SH-SY5Y (cell line): ENCODE data around the gene TICAM1.

Source experiments
- GATA2 ChIP-seq: IDR thresholded peaks from 2 replicates; pipeline ENCODE4 v1.6.1; 2011; ENCODE audit warnings: mild to moderate bottlenecking, low read depth, low read length
- GATA3 ChIP-seq: IDR thresholded peaks from 2 replicates; pipeline ENCODE4 v1.6.1; 2011; ENCODE audit warnings: low read depth, mild to moderate bottlenecking, low read length, moderate library complexity

The TICAM1 gene

DNA sequence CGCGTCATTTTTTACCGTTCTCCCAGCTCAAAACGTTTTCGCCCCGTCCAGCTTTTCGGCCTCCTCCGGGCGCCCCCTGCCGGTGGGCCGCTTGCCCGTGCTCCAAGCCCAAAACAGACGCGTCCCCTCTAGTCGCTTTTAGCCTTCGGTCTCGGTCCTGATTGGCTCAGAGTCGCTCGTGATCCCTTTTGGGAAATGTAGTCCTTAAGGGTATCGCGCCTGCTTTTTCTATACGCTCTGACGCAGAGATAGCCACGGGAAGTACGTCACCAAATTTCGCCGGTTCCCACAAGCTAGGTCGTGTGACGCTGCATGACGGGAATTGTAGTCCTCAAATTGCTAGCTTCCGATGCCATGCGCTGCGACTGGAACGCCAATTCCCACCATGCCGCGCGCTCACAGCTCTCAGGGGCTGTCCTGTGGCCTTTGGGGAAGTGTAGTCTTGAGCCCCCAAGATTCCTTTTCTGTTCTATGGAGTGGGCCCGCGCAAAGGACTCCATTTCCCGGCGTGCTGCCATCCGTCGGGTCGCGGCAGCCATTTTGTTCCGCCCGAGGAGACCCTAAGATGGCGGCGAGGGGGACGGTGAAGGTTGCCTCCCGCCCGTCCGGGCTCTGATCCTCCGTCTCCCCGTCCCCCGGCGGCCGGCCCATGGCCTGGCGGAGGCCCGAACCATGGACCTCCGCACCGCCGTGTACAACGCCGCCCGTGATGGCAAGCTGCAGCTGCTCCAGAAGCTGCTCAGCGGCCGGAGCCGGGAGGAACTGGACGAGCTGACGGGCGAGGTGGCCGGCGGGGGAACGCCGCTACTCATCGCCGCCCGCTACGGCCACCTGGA, 40.1 kb downstream of the TICAM1 start, which contains the start of gene FEM1A:
TSS of gene FEM1A (plus strand) at position 552 of the 836 bp plus-strand sequence. CDS start at position 673, 121 bp downstream.
- no peak for TF ChIP-seq GATA2
- no peak for TF ChIP-seq GATA3

DNA sequence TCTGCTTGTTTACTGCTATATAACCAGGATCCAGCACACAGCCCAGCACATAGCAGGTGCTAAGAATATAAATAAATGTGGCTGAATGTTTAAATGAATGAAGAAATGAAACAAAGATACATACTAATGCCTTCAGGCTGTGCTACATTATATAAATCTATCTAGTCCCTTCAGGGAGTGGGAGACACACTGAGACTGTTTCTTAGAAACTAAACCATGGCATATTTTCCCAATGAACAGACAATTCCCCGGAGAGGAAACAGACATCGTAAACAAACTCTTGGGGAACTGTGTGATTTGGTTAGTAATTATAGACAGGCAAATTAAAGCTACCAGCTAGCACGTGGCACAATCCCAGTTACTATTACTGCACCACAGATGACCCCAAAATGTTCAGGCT, 49.7 kb downstream of the TICAM1 start:
- TF ChIP-seq GATA2, result no peak
- no peak for TF ChIP-seq GATA3

DNA sequence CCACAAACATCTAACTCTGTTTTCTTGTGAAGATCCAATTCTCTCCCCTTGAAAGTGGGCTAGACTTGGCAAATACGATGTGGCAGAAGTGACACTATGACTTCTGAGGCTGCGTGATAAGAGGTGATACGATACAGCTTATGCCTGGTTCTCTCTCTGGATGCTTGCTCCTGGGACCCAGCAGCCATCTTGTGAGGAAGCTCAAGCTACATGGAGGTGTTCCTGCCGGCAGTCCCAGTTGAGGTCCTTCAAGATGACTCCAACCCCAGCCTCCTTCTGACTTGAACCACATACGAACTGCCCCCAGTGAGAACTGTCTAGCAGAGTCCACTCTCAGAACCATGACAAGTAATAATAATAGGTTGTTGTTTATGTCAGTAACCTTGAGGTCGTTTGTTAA, 50.7 kb downstream of the TICAM1 start:
- no peak for TF ChIP-seq GATA2
- TF ChIP-seq GATA3, result no peak

DNA sequence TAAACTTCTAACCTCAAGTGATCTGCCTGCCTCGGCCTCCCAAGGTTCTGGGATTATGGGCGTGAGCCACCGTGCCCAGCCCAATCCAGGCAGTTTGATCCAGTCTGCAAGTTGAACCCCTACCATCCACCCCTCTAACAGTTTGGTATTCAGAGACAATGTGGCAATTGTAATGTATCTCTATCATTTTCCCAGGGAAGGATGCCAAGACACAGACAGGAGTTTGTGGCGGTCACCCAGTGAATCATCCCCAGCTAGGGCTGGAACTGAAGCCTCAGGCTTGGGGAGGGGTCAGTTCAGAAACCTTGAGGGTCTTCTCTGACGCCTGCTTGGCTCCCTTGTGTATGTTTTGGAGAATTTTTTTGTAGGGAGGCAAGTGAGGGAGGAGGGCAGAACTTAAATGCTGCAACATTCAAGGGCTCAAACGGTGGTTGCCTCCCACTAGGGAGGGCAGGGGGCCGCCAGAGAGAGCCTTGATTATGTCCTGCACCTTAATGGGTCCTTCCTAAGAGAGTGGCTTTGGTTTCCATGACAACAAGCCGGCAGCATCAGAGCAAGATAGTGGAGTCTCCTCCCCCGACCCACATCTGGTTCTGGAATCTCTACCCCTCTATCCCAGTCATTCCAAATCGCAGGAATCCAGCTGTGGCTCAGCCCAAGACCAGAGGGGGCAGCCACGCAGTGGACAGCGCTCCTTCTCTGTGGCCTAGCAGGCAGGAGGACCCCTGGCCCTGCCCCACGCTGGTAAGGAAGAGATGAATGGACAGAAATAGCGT, 54.9 kb downstream of the TICAM1 start:
- TF ChIP-seq GATA3 (no peak), GATA2 (no peak; the same call in 1 of the 2 replicates)

DNA sequence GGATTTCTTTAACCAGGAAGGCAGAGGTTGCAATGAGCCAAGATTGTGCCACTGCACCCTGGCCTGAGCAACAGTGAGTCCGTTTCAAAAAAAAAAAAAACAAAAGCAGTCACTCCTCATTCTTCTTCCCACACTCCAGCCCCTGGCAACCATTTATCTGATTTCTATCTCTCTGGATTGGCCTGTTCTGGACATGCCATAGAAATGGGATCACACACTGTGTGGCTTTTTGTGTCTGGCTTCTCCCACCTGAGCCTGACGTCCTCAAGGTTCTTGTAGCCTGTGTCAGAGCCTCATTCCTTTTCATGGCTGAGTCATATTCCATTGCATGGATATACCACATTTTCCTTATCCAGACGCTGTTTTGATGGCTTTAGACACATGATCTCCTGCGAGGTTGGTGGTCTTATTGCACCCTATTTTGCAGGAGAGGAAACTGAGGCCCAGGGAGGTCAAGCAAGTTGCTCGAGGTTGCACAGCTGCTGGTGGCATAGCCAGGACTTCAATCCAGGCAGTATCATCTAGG, 55.8 kb downstream of the TICAM1 start:
- TF ChIP-seq GATA3, result no peak
- TF ChIP-seq GATA2, result no peak

DNA sequence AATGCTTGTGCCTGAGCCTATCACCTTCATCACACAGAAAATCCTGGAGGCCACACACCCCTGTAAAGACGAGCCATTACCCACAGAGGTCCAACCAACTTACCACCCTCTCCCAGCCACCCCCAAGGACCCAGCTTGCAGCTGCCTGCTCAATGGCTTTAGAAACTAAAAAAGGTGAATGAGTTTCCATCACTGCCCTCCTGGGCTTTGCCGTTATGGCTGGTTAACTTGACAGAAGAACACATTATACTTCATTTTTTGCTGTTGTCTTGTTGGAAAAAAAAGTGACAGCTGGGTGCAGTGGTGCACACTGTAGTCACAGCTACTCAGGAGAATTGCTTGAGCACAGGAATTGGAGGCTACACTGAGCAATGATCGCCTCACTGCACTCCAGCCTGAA, 57.4 kb downstream of the TICAM1 start:
- TF ChIP-seq GATA3 (no peak), GATA2 (no peak)

DNA sequence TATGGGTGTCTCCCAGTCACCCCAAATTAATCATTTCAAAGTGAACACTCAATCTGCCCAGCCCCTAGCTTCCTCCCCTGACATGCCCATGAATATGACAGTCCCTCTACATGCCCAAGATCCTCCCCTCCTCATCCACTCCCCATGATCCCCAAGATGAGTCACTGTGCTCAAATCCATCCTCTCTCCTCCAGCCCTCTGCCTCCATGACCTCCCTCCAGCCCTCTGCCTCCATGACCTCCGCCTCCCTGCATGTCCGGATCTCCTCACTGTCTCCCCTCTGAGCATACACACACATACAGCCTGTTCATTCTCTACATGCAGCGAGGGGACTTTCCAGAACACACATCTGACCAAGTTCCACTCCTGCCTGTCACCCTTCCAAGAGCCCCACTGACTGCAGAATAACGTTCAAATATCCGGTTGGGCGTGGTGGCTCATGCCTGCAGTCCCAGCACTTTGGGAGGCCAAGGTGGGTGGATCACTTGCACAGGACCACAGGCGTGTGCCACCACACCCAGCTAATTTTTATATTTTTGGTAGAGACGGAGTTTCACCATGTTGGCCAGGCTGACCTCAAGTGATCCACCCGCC, 58.4 kb downstream of the TICAM1 start:
- TF ChIP-seq GATA2, result no peak
- TF ChIP-seq GATA3, result no peak

DNA sequence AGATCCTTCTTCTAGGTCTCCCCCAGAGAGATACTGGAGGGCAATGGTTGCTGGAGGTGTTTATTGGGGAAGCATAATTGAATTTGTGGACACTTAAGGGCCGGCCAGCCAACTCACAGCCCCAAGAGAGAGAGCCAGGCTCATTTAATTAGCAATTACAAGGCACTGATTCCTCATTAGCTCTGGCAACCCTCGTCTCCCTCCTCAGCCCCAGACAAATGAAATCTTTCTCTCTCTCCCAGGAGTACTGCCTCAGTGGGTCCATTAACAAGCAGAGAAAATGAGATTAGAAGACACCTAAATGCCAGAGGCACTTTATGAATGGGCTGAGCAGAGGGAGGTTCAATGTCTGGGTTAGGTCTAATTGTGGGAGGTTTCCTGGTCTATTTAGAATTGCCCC, 58.9 kb downstream of the TICAM1 start:
- TF ChIP-seq GATA3 (no peak), GATA2 (no peak)

DNA sequence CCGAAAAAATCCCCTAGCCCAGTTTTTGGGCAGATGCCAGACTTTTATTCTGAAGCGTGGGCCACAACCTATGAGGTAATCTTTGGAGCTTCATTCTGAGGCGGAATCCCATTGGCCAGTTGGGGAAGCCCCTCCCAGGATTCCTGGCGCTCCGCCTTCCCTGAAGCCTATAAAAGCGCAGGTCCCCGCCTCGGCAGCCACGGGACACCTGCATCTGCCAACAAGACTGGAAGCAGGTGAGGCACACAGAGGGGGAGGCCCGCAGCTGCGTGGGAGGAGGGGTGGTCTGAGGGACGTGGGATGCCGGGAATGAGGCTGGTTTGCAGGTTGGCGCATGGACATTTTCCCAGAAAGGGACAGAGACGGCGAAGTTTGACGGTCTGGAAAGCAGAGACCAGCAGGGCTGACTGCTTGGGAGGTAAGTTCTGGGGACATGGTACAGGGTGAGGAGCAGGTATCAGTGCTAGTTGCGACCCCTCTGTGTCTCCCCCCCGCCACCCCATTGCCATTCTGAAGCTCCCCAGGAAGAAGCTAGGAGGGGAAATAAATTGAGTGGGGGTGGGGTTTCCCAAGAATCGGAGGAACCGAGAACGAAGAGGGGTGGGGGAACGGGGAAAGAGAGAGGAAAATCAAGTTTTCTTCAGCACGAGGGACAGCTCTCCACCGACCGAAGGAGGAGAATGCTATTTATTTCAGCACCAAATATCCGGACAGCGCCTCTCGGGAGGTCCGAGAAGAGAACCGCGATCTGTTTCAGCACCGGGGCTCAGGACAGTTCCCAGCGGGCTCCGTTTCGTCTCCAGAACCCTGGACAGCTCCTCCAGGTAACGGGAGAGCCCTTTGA, 62.4 kb downstream of the TICAM1 start:
- TF ChIP-seq GATA3, result no peak
- no peak for TF ChIP-seq GATA2
